HepG2 (cell line): Measurements from ENCODE around the gene FGGY. TPM values are rescaled to one million over a fixed set of nuclear protein-coding genes. Genes with fewer than 3 reads are reported as not detected.
A peak's percentile ranks its signal among the peaks of the same experiment; 100 is the strongest.

Experiments
- ATAC-seq: fragments of 200-7000 bp; cut with Tn5 transposase; 3 replicates; pipeline ENCODE4 v1.9.1; 2020; ENCODE audit warnings: mild to moderate bottlenecking, moderate library complexity
- BruUV-seq: library from RNA; stranded (reverse); fragments of 400-500 nt; replicated peaks from 2 replicates; lab custom pipeline; 2021; lab: Mats Ljungman, UMichigan
- CTCF ChIA-PET: fragments of 300-600 bp; formaldehyde crosslinking; extraction: SDS; loops from one replicate; lab custom pipeline; 2021; ENCODE audit warnings: low total read pairs, inconsistent platforms, low intra/inter-chr PET ratio; lab: Yijun Ruan, JAX
- POLR2A ChIA-PET: fragments of 350-600 bp; sonication (Branson Sonifier 250); formaldehyde crosslinking; loops from one replicate; lab custom pipeline; 2020; ENCODE audit warnings: antibody characterized with exemption, inconsistent platforms; lab: Yijun Ruan, JAX
- DNase-seq: peaks from one replicate; pipeline ENCODE4 v3.0.0-alpha.2; 2015; ENCODE audit warnings: low spot score
- FAIRE-seq: peaks from 3 replicates; lab custom pipeline; 2011; peaks lifted over from hg19 to GRCh38; lab: Jason Lieb, UNC
- H2AFZ ChIP-seq: one replicate; pipeline ENCODE4 v1.6.1; 2011; ENCODE audit warnings: low read length, inconsistent platforms
- H3K27ac ChIP-seq: fragments of 300-600 bp; 3 replicates; pipeline ENCODE4 v1.8.0; 2011; ENCODE audit warnings: mixed run types, mild to moderate bottlenecking, mixed read lengths, low read length, inconsistent platforms; ENCODE audit not compliant: insufficient read depth; ENCODE audit errors: extremely low read length
- H3K27me3 ChIP-seq, 2 experiments: fragments of 200-600 bp in 1 of 2; 2 replicates in 1 of 2; 3 replicates in 1 of 2; pipeline versions ENCODE4 v1.6.0 to v1.8.0; 2011; ENCODE audit warnings: low read length in 2 of 2, mild to moderate bottlenecking in 2 of 2, moderate library complexity in 2 of 2, inconsistent platforms in 1 of 2; ENCODE audit not compliant: insufficient read depth in 2 of 2, control insufficient read depth in 1 of 2
- H3K36me3 ChIP-seq, 2 experiments: fragments of 200-600 bp in 1 of 2; replicated peaks in 1 of 2; 2 replicates in 1 of 2; 3 replicates in 1 of 2; pipeline versions ENCODE4 v1.5.1 to v1.8.0; 2011; ENCODE audit warnings: low read length in 2 of 2, inconsistent platforms in 1 of 2; ENCODE audit not compliant: insufficient read depth in 2 of 2, control insufficient read depth in 1 of 2
- H3K4me1 ChIP-seq: 2 replicates; pipeline ENCODE4 v1.5.1; 2012; ENCODE audit warnings: low read length, inconsistent platforms; ENCODE audit not compliant: insufficient read depth
- H3K4me2 ChIP-seq: 2 replicates; pipeline ENCODE4 v1.6.0; 2011; ENCODE audit warnings: low read depth, low read length, inconsistent platforms
- H3K4me3 ChIP-seq, 3 experiments: fragments of 200-600 bp in 1 of 3; sonication (generic), shearing (Covaris generic) in 1 of 3; replicated peaks in 1 of 3; 2 replicates each; pipeline ENCODE4 v1.5.1; 2011 to 2016; ENCODE audit warnings: low read length in 3 of 3, inconsistent platforms in 2 of 3, low read depth in 2 of 3, mild to moderate bottlenecking in 2 of 3, control low read depth in 1 of 3, mixed read lengths in 1 of 3; ENCODE audit not compliant: insufficient read depth in 1 of 3
- H3K79me2 ChIP-seq: one replicate; pipeline ENCODE4 v1.6.1; 2011; ENCODE audit warnings: low read length, inconsistent platforms; ENCODE audit not compliant: insufficient read depth
- H3K9ac ChIP-seq: 2 replicates; pipeline ENCODE4 v1.6.0; 2011; ENCODE audit warnings: mild to moderate bottlenecking, low read depth, low read length, inconsistent platforms; ENCODE audit not compliant: insufficient read depth
- H3K9me3 ChIP-seq: 2 replicates; pipeline ENCODE4 v1.5.1; 2012; ENCODE audit warnings: mild to moderate bottlenecking, low read length
- H4K20me1 ChIP-seq: 2 replicates; pipeline ENCODE4 v1.6.0; 2011; ENCODE audit warnings: inconsistent platforms, mild to moderate bottlenecking, low read length, moderate library complexity; ENCODE audit not compliant: insufficient read depth
- FIP1L1 ChIP-seq: fragments of 200-400 bp; formaldehyde crosslinking; IDR thresholded peaks from 2 replicates; pipeline ENCODE4 v1.6.1; 2018; ENCODE audit warnings: low read depth, mild to moderate bottlenecking, low read length, moderate library complexity, borderline replicate concordance; ENCODE audit not compliant: insufficient read depth
- ISX ChIP-seq: sonication (generic); formaldehyde crosslinking; conservative IDR thresholded peaks from 2 replicates; pipeline ENCODE4 v1.5.0; 2020; ENCODE audit warnings: missing genetic modification reagents
- KDM2A ChIP-seq: sonication (generic); formaldehyde crosslinking; IDR thresholded peaks from 2 replicates; pipeline ENCODE4 v1.4.0; 2020; ENCODE audit warnings: low read depth, missing genetic modification reagents, borderline replicate concordance
- KLF11 ChIP-seq: IDR thresholded peaks from 2 replicates; pipeline ENCODE4 v1.6.1; 2016; ENCODE audit warnings: missing compliant biosample characterization
- TCF7L2 ChIP-seq: IDR thresholded peaks from 2 replicates; pipeline ENCODE4 v1.6.1; 2011; ENCODE audit warnings: mild to moderate bottlenecking, low read depth, low read length, moderate library complexity
- ZBTB7A ChIP-seq: sonication (generic); formaldehyde crosslinking; IDR thresholded peaks from 2 replicates; pipeline ENCODE4 v1.8.0; 2022; ENCODE audit warnings: mild to moderate bottlenecking, missing genetic modification reagents
- ZNF501 ChIP-seq: sonication (generic); formaldehyde crosslinking; IDR thresholded peaks from 2 replicates; pipeline ENCODE4 v1.5.1; 2020; ENCODE audit warnings: mild to moderate bottlenecking, moderate library complexity, missing genetic modification reagents
- WGBS: methylation state at CpG from one replicate; pipeline ENCODE4 v1.1.6; 2017; ENCODE audit warnings: low lambda C conversion rate; 5-methylcytosine and 5-hydroxymethylcytosine counted together
- in situ Hi-C: cut with HindIII; loops from 2 replicates; pipeline ENCODE4 v1.10.0; 2017; ENCODE audit warnings: low pct_unique_long_range_greater_than_20kb; ENCODE audit not compliant: extremely low pct_ligation_motif_present
- intact Hi-C: fragments of 100-400 bp; cut with micrococcal nuclease; formaldehyde crosslinking; loops from one replicate; pipeline ENCODE4 v1.10.0; 2022; ENCODE audit not compliant: unreplicated experiment
- polyA plus RNA-seq, 8 experiments: library from polyadenylated mRNA; depleted of rRNA in 3 of 8; stranded (reverse) in 7 of 8; unstranded in 1 of 8; fragments of >200 nt; fragmentation: Illumina TruSeq in 4 of 8; extraction: Trizol in 4 of 8; gene quantifications; 2 replicates each; pipeline versions ENCODE4 v1.2.1 to v1.2.3, GENCODE V29; 2011 to 2016; ENCODE audit warnings: low read depth in 4 of 8, missing spikeins in 1 of 8, mixed read lengths in 1 of 8; ENCODE audit not compliant: insufficient read depth in 1 of 8
- total RNA-seq, 5 experiments: library from RNA; depleted of rRNA; stranded (reverse); fragments of >200 nt; fragmentation: Illumina TruSeq; extraction: Trizol; gene quantifications; 2 replicates each; pipeline ENCODE4 v1.2.3, GENCODE V29; 2016; ENCODE audit warnings: low read depth in 1 of 5
- TF ChIP-seq, protein P1 (sequence below): sonication (generic); formaldehyde crosslinking; conservative IDR thresholded peaks from 2 replicates; pipeline ENCODE4 v1.4.0; 2020; ENCODE audit warnings: missing genetic modification reagents
- TF ChIP-seq, protein P2 (sequence below): sonication (generic); formaldehyde crosslinking; IDR thresholded peaks from 2 replicates; pipeline ENCODE4 v1.4.0; 2020; ENCODE audit warnings: missing genetic modification reagents
- TF ChIP-seq, protein P3 (sequence below): sonication (generic); formaldehyde crosslinking; IDR thresholded peaks from 2 replicates; pipeline ENCODE4 v1.8.1; 2022; ENCODE audit warnings: mild to moderate bottlenecking, missing genetic modification reagents

The FGGY gene
- total and polyA plus RNA-seq, 2 of the 13 experiments (the other 11 are each of a cell fraction or from before 2014, with no cell fraction given) = 15.7 to 27.5 TPM

DNA sequence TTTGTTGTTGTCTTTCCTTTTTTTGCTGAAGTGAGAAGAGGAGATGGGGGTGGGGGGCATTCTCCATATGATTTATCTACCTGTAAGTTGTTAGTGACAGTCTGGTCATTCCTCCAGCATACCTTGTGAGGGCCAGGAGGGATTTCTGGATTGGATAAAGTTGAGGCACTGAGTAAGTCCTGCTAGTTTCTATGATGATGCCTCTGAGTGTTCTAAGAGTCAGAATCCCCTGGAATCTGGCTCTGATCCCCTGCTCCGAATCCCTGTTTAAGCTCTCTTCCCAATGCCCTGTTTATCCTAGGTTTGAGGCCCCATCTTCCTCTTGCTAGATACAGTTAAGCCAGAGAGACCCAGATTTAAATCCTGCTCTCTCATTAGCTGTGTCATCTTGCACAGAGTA, 434.7 kb downstream of the FGGY start:
- DNase-seq (no peak), FAIRE-seq (no peak), ATAC-seq (no peak)
- TF ChIP-seq KLF11 (CRISPR knock-in tag) (no peak), ZNF501 (CRISPR knock-in tag) (no peak)
- TF ChIP-seq, protein P1, sequence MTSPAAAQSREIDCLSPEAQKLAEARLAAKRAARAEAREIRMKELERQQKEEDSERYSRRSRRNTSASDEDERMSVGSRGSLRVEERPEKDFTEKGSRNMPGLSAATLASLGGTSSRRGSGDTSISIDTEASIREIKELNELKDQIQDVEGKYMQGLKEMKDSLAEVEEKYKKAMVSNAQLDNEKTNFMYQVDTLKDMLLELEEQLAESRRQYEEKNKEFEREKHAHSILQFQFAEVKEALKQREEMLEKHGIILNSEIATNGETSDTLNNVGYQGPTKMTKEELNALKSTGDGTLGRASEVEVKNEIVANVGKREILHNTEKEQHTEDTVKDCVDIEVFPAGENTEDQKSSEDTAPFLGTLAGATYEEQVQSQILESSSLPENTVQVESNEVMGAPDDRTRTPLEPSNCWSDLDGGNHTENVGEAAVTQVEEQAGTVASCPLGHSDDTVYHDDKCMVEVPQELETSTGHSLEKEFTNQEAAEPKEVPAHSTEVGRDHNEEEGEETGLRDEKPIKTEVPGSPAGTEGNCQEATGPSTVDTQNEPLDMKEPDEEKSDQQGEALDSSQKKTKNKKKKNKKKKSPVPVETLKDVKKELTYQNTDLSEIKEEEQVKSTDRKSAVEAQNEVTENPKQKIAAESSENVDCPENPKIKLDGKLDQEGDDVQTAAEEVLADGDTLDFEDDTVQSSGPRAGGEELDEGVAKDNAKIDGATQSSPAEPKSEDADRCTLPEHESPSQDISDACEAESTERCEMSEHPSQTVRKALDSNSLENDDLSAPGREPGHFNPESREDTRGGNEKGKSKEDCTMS (CRISPR knock-in tag) = no peak
- WGBS = 100% methylated on average over 1 of the region's 1 CpG
- in situ Hi-C loops = no loop called here
- H3K4me2 ChIP-seq = peak overlapping the region; percentile 71
- BruUV-seq = no TSS peak
- peak overlapping the region; percentile 55 for H3K9ac ChIP-seq
- no peaks in the 10 kb centered on the region for H3K36me3 ChIP-seq
- no peak overlapping the region; a peak in 1 of 6 replicates for H3K4me3 ChIP-seq
- CTCF ChIA-PET = no interaction called here
- H3K27me3 ChIP-seq = no peaks in the 10 kb centered on the region
- peaks cover 41% of the 10 kb centered on the region for H3K4me1 ChIP-seq
- POLR2A ChIA-PET = interaction anchor here (0.7 to 1.8 kb wide), 9 partner anchors 17 to 948 kb away, joined by 3 to 13 read pairs (median 3); partner anchors contain the start of genes FGGY, HOOK1 and JUN
- intact Hi-C loops = no loop called here
- peak overlapping the region; percentile 70 for H2AFZ ChIP-seq
- H4K20me1 ChIP-seq = no peaks in the 10 kb centered on the region
- no peaks in the 10 kb centered on the region for H3K79me2 ChIP-seq
- H3K27ac ChIP-seq = peak overlapping the region; percentile 73
- peaks cover 14% of the 10 kb centered on the region for H3K9me3 ChIP-seq

DNA sequence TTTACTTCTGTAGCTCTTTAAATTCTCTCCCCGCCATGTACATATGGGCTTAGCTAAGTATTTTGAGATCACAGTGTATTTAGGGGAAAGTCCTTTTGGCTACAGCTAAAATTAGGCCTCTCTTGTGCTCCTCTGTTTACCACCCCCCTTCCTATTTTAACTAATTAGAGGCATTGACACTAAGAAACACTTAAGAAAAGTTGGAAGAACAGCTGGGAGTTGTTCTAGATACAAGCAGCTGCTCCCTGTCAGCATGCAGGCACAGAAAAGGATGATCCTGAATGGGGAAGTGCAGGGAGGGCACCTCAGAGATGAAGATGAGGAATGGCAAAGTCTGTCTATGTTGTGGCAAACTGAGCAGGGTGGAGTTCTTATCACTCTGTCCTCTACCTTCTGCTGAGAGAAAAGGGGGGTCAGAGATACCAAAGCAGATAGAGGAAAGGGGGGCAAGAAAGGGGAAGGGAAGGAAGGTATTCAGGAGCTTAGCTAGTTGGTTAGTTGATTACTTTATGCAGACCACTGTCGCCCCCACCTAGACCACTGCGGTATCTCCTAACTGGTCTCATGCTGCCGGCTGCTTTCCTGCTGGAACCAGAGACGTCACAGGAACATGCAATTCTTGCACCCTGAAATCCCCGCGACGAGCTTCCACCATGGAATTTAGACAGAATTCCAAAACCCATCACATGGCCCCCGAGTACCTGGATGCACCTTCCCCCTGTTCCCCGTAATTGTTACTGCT, 435.5 kb downstream of the FGGY start:
- Histone ChIP-seq H3K4me1 (peaks cover 43% of the 10 kb centered on the region), H3K4me3 (no peak overlapping the region), H3K9ac (no peak overlapping the region), H3K27me3 (no peaks in the 10 kb centered on the region), H3K4me2 (no peak overlapping the region), H3K27ac (no peak overlapping the region), H4K20me1 (no peaks in the 10 kb centered on the region), H3K36me3 (no peaks in the 10 kb centered on the region), H3K9me3 (peaks cover 22% of the 10 kb centered on the region), H2AFZ (no peak overlapping the region), H3K79me2 (no peaks in the 10 kb centered on the region)
- intact Hi-C loops (no loop called here), in situ Hi-C loops (no loop called here)
- BruUV-seq = no TSS peak
- ATAC-seq (no peak), FAIRE-seq (no peak), DNase-seq (no peak)
- WGBS = 92% methylated on average over 10 of the region's 10 CpGs
- ChIA-PET CTCF (no interaction called here), POLR2A (interaction anchor here (1.0 to 1.2 kb wide), 2 partner anchors 18 to 529 kb away, joined by 3 to 4 read pairs; no protein-coding TSS in a partner anchor)
- TF ChIP-seq TCF7L2 (no peak), ISX (CRISPR knock-in tag) (no peak), ZBTB7A (CRISPR knock-in tag) (no peak), KDM2A (CRISPR knock-in tag) (no peak), FIP1L1 (no peak)
- TF ChIP-seq, protein P2, sequence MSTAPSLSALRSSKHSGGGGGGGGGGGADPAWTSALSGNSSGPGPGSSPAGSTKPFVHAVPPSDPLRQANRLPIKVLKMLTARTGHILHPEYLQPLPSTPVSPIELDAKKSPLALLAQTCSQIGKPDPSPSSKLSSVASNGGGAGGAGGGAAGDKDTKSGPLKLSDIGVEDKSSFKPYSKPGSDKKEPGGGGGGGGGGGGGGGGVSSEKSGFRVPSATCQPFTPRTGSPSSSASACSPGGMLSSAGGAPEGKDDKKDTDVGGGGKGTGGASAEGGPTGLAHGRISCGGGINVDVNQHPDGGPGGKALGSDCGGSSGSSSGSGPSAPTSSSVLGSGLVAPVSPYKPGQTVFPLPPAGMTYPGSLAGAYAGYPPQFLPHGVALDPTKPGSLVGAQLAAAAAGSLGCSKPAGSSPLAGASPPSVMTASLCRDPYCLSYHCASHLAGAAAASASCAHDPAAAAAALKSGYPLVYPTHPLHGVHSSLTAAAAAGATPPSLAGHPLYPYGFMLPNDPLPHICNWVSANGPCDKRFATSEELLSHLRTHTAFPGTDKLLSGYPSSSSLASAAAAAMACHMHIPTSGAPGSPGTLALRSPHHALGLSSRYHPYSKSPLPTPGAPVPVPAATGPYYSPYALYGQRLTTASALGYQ (CRISPR knock-in tag) = no peak
- TF ChIP-seq, protein P3, sequence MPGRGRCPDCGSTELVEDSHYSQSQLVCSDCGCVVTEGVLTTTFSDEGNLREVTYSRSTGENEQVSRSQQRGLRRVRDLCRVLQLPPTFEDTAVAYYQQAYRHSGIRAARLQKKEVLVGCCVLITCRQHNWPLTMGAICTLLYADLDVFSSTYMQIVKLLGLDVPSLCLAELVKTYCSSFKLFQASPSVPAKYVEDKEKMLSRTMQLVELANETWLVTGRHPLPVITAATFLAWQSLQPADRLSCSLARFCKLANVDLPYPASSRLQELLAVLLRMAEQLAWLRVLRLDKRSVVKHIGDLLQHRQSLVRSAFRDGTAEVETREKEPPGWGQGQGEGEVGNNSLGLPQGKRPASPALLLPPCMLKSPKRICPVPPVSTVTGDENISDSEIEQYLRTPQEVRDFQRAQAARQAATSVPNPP (CRISPR knock-in tag) = no peak
